Stimulated activated CD8-positive, alpha-beta memory T cell treated with anti-CD3 and anti-CD28 coated beads, Interleukin-4, amount 100 ng/mL, for 4 hours (primary cell): ENCODE data around the gene HK1.

Experiments
- DNase-seq, 2 donors: peaks; one replicate each; pipeline ENCODE4 v3.0.0-alpha.2; 2020; ENCODE audit warnings: low read depth in 2 of 2, low spot score in 1 of 2

HK1 gene

GRCh38 chr10:69416695-69417094 lies 138.4 kb downstream of the HK1 start, which contains the start of gene TACR2:
Gene TACR2 (minus strand): TSS chr10:69416918. CDS start chr10:69416323, 595 bp downstream.
- no peak for DNase-seq

- DNase-seq, result no peak
These were observed 139.2 kb downstream of the HK1 start for GRCh38 chr10:69417542-69417941.

- no peak for DNase-seq
These were observed 139.9 kb downstream of the HK1 start for GRCh38 chr10:69418052-69418752.

- no peak for DNase-seq
These were observed 140.9 kb downstream of the HK1 start for GRCh38 chr10:69419096-69419743.

- no peak for DNase-seq
These were observed 141.4 kb downstream of the HK1 start for GRCh38 chr10:69419744-69420126.

GRCh38 chr10:69421611-69422308 lies 143.5 kb downstream of the HK1 start:
- no peak for DNase-seq

GRCh38 chr10:69422676-69423075 lies 144.4 kb downstream of the HK1 start:
- no peak for DNase-seq

GRCh38 chr10:69425041-69425440 lies 146.7 kb downstream of the HK1 start:
- DNase-seq, result no peak

GRCh38 chr10:69425511-69426298 lies 147.4 kb downstream of the HK1 start:
- no peak for DNase-seq

- no peak for DNase-seq
These were observed 148.1 kb downstream of the HK1 start for GRCh38 chr10:69426376-69426727.

- no peak for DNase-seq
These were observed 149.9 kb downstream of the HK1 start for GRCh38 chr10:69428165-69428564.

GRCh38 chr10:69434169-69434568 lies 155.9 kb downstream of the HK1 start:
- DNase-seq, result no peak

- no peak for DNase-seq
These were observed 156.6 kb downstream of the HK1 start for GRCh38 chr10:69434926-69435325.

GRCh38 chr10:69435966-69436520 lies 157.7 kb downstream of the HK1 start:
- DNase-seq, result no peak

GRCh38 chr10:69437321-69438259 lies 159.3 kb downstream of the HK1 start:
- DNase-seq, result no peak

GRCh38 chr10:69438536-69439349 lies 160.4 kb downstream of the HK1 start:
- no peak for DNase-seq

- no peak for DNase-seq
These were observed 161.0 kb downstream of the HK1 start for GRCh38 chr10:69439350-69439739.

GRCh38 chr10:69439813-69440506 lies 161.7 kb downstream of the HK1 start:
- no peak for DNase-seq

- no peak for DNase-seq
These were observed 165.1 kb downstream of the HK1 start for GRCh38 chr10:69443354-69443753.
